Keratinocyte (primary cell): ENCODE results near the gene ZFYVE28. TPM values are rescaled to one million over a fixed set of nuclear protein-coding genes. Genes with fewer than 3 reads are reported as not detected.

ENCODE experiments used
- DNase-seq: peaks from one replicate; pipeline ENCODE4 v3.0.0-alpha.2; 2011; ENCODE audit warnings: low read depth, missing footprints, low spot score
- FAIRE-seq: peaks from 2 replicates; lab custom pipeline; 2011; peaks lifted over from hg19 to GRCh38; lab: Jason Lieb, UNC
- H2AFZ ChIP-seq: 2 replicates; pipeline ENCODE4 v1.6.0; 2012; ENCODE audit warnings: low read length, control low read depth, inconsistent platforms; ENCODE audit not compliant: control insufficient read depth
- H3K27ac ChIP-seq: 2 replicates; pipeline ENCODE4 v1.5.1; 2011; ENCODE audit warnings: low read length; ENCODE audit not compliant: control insufficient read depth, insufficient read depth
- H3K27me3 ChIP-seq: 3 replicates; pipeline ENCODE4 v1.6.0; 2011; ENCODE audit warnings: low read length; ENCODE audit not compliant: control insufficient read depth, insufficient read depth; ENCODE audit errors: extremely low read depth
- H3K36me3 ChIP-seq, 2 experiments: 2 replicates in 1 of 2; 3 replicates in 1 of 2; pipeline ENCODE4 v1.5.1; 2011; ENCODE audit warnings: low read length in 2 of 2, mild to moderate bottlenecking in 1 of 2; ENCODE audit not compliant: control insufficient read depth in 2 of 2, insufficient read depth in 2 of 2; ENCODE audit errors: extremely low read depth in 1 of 2
- H3K4me1 ChIP-seq: 3 replicates; pipeline ENCODE4 v1.5.1; 2011; ENCODE audit warnings: low read length; ENCODE audit not compliant: control insufficient read depth, insufficient read depth; ENCODE audit errors: extremely low read depth
- H3K4me2 ChIP-seq: 3 replicates; pipeline ENCODE4 v1.6.0; 2011; ENCODE audit warnings: low read depth, low read length; ENCODE audit not compliant: control insufficient read depth, insufficient read depth; ENCODE audit errors: extremely low read depth
- H3K4me3 ChIP-seq, 3 experiments: fragments of 200-600 bp in 1 of 3; sonication (generic) in 1 of 3; 2 replicates in 2 of 3; 3 replicates in 1 of 3; pipeline ENCODE4 v1.5.1; 2011 to 2016; ENCODE audit warnings: low read length in 3 of 3, mild to moderate bottlenecking in 3 of 3, control low read depth in 2 of 3, inconsistent platforms in 1 of 3, low read depth in 1 of 3, mixed read lengths in 1 of 3, mixed run types in 1 of 3, moderate library complexity in 1 of 3; ENCODE audit not compliant: control insufficient read depth in 2 of 3, insufficient read depth in 2 of 3; ENCODE audit errors: extremely low read depth in 1 of 3
- H3K79me2 ChIP-seq: 2 replicates; pipeline ENCODE4 v1.6.0; 2012; ENCODE audit warnings: low read length; ENCODE audit not compliant: control insufficient read depth, insufficient read depth
- H3K9ac ChIP-seq: 3 replicates; pipeline ENCODE4 v1.6.0; 2011; ENCODE audit warnings: low read length; ENCODE audit not compliant: control insufficient read depth, insufficient read depth; ENCODE audit errors: extremely low read depth
- H3K9me1 ChIP-seq: 3 replicates; pipeline ENCODE4 v1.6.0; 2011; ENCODE audit warnings: low read length; ENCODE audit not compliant: control insufficient read depth, insufficient read depth; ENCODE audit errors: extremely low read depth
- H3K9me3 ChIP-seq: 2 replicates; pipeline ENCODE4 v1.5.1; 2012; ENCODE audit warnings: low read depth, low read length; ENCODE audit not compliant: control insufficient read depth
- H4K20me1 ChIP-seq: 3 replicates; pipeline ENCODE4 v1.6.0; 2011; ENCODE audit warnings: low read length; ENCODE audit not compliant: control insufficient read depth, insufficient read depth; ENCODE audit errors: extremely low read depth
- EZH2 ChIP-seq: IDR thresholded peaks from one replicate; pipeline ENCODE4 v1.6.1; 2012; ENCODE audit warnings: inconsistent platforms, mild to moderate bottlenecking, low read length, moderate library complexity
- dilution Hi-C: fragments of 300-500 bp; cut with MboI; formaldehyde crosslinking; loops from one replicate; pipeline ENCODE4 v1.7.0; 2020; ENCODE audit warnings: low sequenced_read_pairs; ENCODE audit not compliant: extremely low pct_ligation_motif_present
- polyA plus RNA-seq, 5 experiments: library from polyadenylated mRNA; depleted of rRNA in 3 of 5; stranded (reverse) in 3 of 5; stranded (forward) in 1 of 5; unstranded in 1 of 5; fragments of >200 nt; gene quantifications; 1 replicate in 1 of 5; 2 replicates in 3 of 5; 3 replicates in 1 of 5; pipeline versions ENCODE4 v1.2.1 to v1.2.3, GENCODE V29; 2011 to 2012; ENCODE audit warnings: missing spikeins in 2 of 5, low read depth in 1 of 5, low replicate concordance in 1 of 5
- TF ChIP-seq, protein P1 (sequence below), 3 experiments: IDR thresholded peaks in 1 of 3; conservative IDR thresholded peaks in 1 of 3; optimal IDR thresholded peaks in 1 of 3; 2 replicates in 2 of 3; 3 replicates in 1 of 3; pipeline versions ENCODE3 to v1.5.1; 2011; ENCODE audit warnings: low read length in 3 of 3, mild to moderate bottlenecking in 3 of 3, moderate library complexity in 2 of 3, control low read depth in 1 of 3, inconsistent platforms in 1 of 3; ENCODE audit not compliant: insufficient read depth in 2 of 3; ENCODE audit errors: extremely low read depth in 1 of 3

The ZFYVE28 gene
- polyA plus RNA-seq, 1 donor (not counting 4 experiments of a cell fraction or from before 2014, with no cell fraction given): 0.33 TPM

- no peak for FAIRE-seq
- Histone ChIP-seq H3K4me1 (no peaks in the 10 kb centered on the region), H3K27me3 (peaks cover 2% of the 10 kb centered on the region), H3K36me3 (no peaks in the 10 kb centered on the region), H3K27ac (no peak overlapping the region), H3K9me3 (no peaks in the 10 kb centered on the region), H3K4me3 (no peak overlapping the region), H4K20me1 (no peaks in the 10 kb centered on the region), H3K9ac (no peak overlapping the region), H3K4me2 (no peak overlapping the region), H2AFZ (no peak overlapping the region), H3K79me2 (no peaks in the 10 kb centered on the region), H3K9me1 (no peaks in the 10 kb centered on the region)
- no peak for TF ChIP-seq EZH2
- TF ChIP-seq, protein P1, sequence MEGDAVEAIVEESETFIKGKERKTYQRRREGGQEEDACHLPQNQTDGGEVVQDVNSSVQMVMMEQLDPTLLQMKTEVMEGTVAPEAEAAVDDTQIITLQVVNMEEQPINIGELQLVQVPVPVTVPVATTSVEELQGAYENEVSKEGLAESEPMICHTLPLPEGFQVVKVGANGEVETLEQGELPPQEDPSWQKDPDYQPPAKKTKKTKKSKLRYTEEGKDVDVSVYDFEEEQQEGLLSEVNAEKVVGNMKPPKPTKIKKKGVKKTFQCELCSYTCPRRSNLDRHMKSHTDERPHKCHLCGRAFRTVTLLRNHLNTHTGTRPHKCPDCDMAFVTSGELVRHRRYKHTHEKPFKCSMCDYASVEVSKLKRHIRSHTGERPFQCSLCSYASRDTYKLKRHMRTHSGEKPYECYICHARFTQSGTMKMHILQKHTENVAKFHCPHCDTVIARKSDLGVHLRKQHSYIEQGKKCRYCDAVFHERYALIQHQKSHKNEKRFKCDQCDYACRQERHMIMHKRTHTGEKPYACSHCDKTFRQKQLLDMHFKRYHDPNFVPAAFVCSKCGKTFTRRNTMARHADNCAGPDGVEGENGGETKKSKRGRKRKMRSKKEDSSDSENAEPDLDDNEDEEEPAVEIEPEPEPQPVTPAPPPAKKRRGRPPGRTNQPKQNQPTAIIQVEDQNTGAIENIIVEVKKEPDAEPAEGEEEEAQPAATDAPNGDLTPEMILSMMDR (optimal IDR thresholded peaks at IDR 0.05 in 1 of 3, IDR thresholded peaks at IDR 0.05 in 1 of 3, conservative IDR thresholded peaks at IDR 0.05 in 1 of 3; ENCODE audit: extremely low read depth in 1 of 3, insufficient read depth in 2 of 3, low read length in 3 of 3): no peak
- dilution Hi-C loops: no loop called here
- no peak for DNase-seq
Observed at GRCh38 chr4:2434420-2434819, 16.0 kb upstream of the ZFYVE28 start.

DNA sequence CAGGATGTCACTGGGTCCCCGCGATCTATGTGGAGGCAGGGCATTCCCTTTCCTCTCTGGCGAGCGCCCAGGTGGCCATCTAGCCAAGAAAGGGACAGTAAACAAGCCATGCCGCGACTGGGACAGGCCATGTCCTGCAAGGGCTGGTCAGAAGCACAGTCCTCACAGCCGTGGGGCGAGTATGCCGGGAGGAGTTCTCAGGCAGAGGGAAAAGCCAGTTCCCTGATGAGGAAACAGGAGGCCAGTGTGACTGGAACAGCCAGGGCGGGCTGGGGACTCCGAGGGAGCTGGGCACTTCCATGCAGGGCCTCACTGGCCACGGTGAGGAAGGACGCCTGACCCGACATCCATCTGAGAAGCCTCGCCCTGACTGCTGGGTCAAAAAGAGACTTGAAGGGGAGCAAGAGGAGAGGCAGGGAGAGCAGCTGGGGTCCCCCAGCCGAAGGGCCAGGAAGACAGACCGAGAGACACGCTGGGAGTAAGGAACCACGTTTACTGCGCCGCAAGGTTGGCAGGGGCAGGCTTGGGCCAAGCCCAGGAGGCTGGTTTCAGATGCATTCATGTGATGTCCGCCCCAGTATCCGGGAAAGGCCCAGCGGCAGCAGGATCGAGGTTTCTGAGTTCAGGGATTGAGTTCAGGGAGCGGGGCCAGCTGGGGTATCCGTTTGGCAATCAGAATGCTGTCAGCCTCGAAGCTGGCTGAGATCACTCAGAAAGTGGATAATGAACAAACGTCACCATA, 15.3 kb upstream of the ZFYVE28 start:
- TF ChIP-seq, protein P1 (optimal IDR thresholded peaks at IDR 0.05 in 1 of 3, IDR thresholded peaks at IDR 0.05 in 1 of 3, conservative IDR thresholded peaks at IDR 0.05 in 1 of 3; ENCODE audit: extremely low read depth in 1 of 3, insufficient read depth in 2 of 3, low read length in 3 of 3): no peak
- TF ChIP-seq EZH2: no peak
- FAIRE-seq: no peak
- no peak overlapping the region for H3K4me2 ChIP-seq

More for the DNA sequence above, 15.3 kb upstream of the ZFYVE28 start:
- no peaks in the 10 kb centered on the region for H3K79me2 ChIP-seq
- H3K36me3 ChIP-seq: no peaks in the 10 kb centered on the region
- no peaks in the 10 kb centered on the region for H3K9me1 ChIP-seq
- peaks cover 2% of the 10 kb centered on the region for H3K27me3 ChIP-seq
- dilution Hi-C loops: no loop called here
- H3K27ac ChIP-seq: no peak overlapping the region
- H2AFZ ChIP-seq: no peak overlapping the region
- no peaks in the 10 kb centered on the region for H3K4me1 ChIP-seq
- no peaks in the 10 kb centered on the region for H4K20me1 ChIP-seq
- no peak overlapping the region for H3K9ac ChIP-seq
- no peak for DNase-seq
- no peak overlapping the region for H3K4me3 ChIP-seq
- H3K9me3 ChIP-seq: no peaks in the 10 kb centered on the region
